Measurements from ENCODE around the gene RECQL5. TPM values are rescaled to one million over a fixed set of nuclear protein-coding genes. Genes with fewer than 3 reads are reported as not detected.

The RECQL5 gene
- total RNA-seq, 1 donor from 2014 or later = 11.0 TPM

- H3K4me3 ChIP-seq (ENCODE audit: low read length in 3 of 3) = no peak overlapping the region
- H3K27me3 ChIP-seq (ENCODE audit: control insufficient read depth in 3 of 3, insufficient read depth in 3 of 3, low read length in 3 of 3) = no peaks in the 10 kb centered on the region
- H3K27ac ChIP-seq (ENCODE audit: low read depth, low read length) = no peak overlapping the region
- no peak overlapping the region for H3K9ac ChIP-seq (ENCODE audit: low read depth in 1 of 3, low read length in 3 of 3)
- peaks cover 46 to 59% (median 50%) of the 10 kb centered on the region in 3 donors for H3K4me1 ChIP-seq (ENCODE audit: control insufficient read depth in 3 of 3, insufficient read depth in 3 of 3, low read length in 3 of 3)
- peaks cover 0 to 8% (median 0%) of the 10 kb centered on the region in 3 donors for H3K36me3 ChIP-seq (ENCODE audit: control insufficient read depth in 3 of 3, insufficient read depth in 3 of 3, low read length in 3 of 3)
- H3K9me3 ChIP-seq (ENCODE audit: control insufficient read depth in 3 of 3, low read length in 3 of 3) = no peaks in the 10 kb centered on the region
These were observed 29.4 kb downstream of the RECQL5 start for GRCh38 chr17:75637551-75637950.

- Histone ChIP-seq H3K36me3 (ENCODE audit: control insufficient read depth in 3 of 3, insufficient read depth in 3 of 3, low read length in 3 of 3) (peaks cover 0 to 8% (median 0%) of the 10 kb centered on the region in 3 donors), H3K27me3 (ENCODE audit: control insufficient read depth in 3 of 3, insufficient read depth in 3 of 3, low read length in 3 of 3) (no peaks in the 10 kb centered on the region), H3K9me3 (ENCODE audit: control insufficient read depth in 3 of 3, low read length in 3 of 3) (no peaks in the 10 kb centered on the region), H3K9ac (ENCODE audit: low read depth in 1 of 3, low read length in 3 of 3) (peak overlapping the region in 1 of 3 donors; percentile 66), H3K4me3 (ENCODE audit: low read length in 3 of 3) (no peak overlapping the region), H3K4me1 (ENCODE audit: control insufficient read depth in 3 of 3, insufficient read depth in 3 of 3, low read length in 3 of 3) (peaks cover 48 to 62% (median 54%) of the 10 kb centered on the region in 3 donors), H3K27ac (ENCODE audit: low read depth, low read length) (no peak overlapping the region)
These were observed 29.8 kb downstream of the RECQL5 start for GRCh38 chr17:75637143-75637538.

- no peaks in the 10 kb centered on the region for H3K27me3 ChIP-seq (ENCODE audit: control insufficient read depth in 3 of 3, insufficient read depth in 3 of 3, low read length in 3 of 3)
- H3K27ac ChIP-seq (ENCODE audit: low read depth, low read length) = peak overlapping the region; percentile 74
- H3K9ac ChIP-seq (ENCODE audit: low read depth in 1 of 3, low read length in 3 of 3) = peak overlapping the region; percentile 33 to 66 (median 57)
- H3K9me3 ChIP-seq (ENCODE audit: control insufficient read depth in 3 of 3, low read length in 3 of 3) = no peaks in the 10 kb centered on the region
- H3K4me1 ChIP-seq (ENCODE audit: control insufficient read depth in 3 of 3, insufficient read depth in 3 of 3, low read length in 3 of 3) = peaks cover 45 to 59% (median 51%) of the 10 kb centered on the region in 3 donors
- H3K36me3 ChIP-seq (ENCODE audit: control insufficient read depth in 3 of 3, insufficient read depth in 3 of 3, low read length in 3 of 3) = peaks cover 0 to 2% (median 0%) of the 10 kb centered on the region in 3 donors
- peak overlapping the region in 1 of 3 donors; percentile 22 for H3K4me3 ChIP-seq (ENCODE audit: low read length in 3 of 3)
These were observed 30.4 kb downstream of the RECQL5 start for GRCh38 chr17:75636381-75637142.

- no peaks in the 10 kb centered on the region for H3K9me3 ChIP-seq (ENCODE audit: control insufficient read depth in 3 of 3, low read length in 3 of 3)
- H3K36me3 ChIP-seq (ENCODE audit: control insufficient read depth in 3 of 3, insufficient read depth in 3 of 3, low read length in 3 of 3) = peaks cover 0 to 2% (median 0%) of the 10 kb centered on the region in 3 donors
- peaks cover 43 to 53% (median 47%) of the 10 kb centered on the region in 3 donors for H3K4me1 ChIP-seq (ENCODE audit: control insufficient read depth in 3 of 3, insufficient read depth in 3 of 3, low read length in 3 of 3)
- peak overlapping the region; percentile 33 to 66 (median 57) for H3K9ac ChIP-seq (ENCODE audit: low read depth in 1 of 3, low read length in 3 of 3)
- H3K27me3 ChIP-seq (ENCODE audit: control insufficient read depth in 3 of 3, insufficient read depth in 3 of 3, low read length in 3 of 3) = no peaks in the 10 kb centered on the region
- peak overlapping the region; percentile 74 for H3K27ac ChIP-seq (ENCODE audit: low read depth, low read length)
- peak overlapping the region in 2 of 3 donors; percentile 21 to 22 for H3K4me3 ChIP-seq (ENCODE audit: low read length in 3 of 3)
These were observed 31.2 kb downstream of the RECQL5 start for GRCh38 chr17:75635610-75636202.

- H3K4me1 ChIP-seq (ENCODE audit: control insufficient read depth in 3 of 3, insufficient read depth in 3 of 3, low read length in 3 of 3) = peaks cover 43 to 53% (median 47%) of the 10 kb centered on the region in 3 donors
- H3K27me3 ChIP-seq (ENCODE audit: control insufficient read depth in 3 of 3, insufficient read depth in 3 of 3, low read length in 3 of 3) = no peaks in the 10 kb centered on the region
- no peaks in the 10 kb centered on the region for H3K9me3 ChIP-seq (ENCODE audit: control insufficient read depth in 3 of 3, low read length in 3 of 3)
- H3K9ac ChIP-seq (ENCODE audit: low read depth in 1 of 3, low read length in 3 of 3) = peak overlapping the region in 2 of 3 donors; percentile 23 to 64
- peak overlapping the region; percentile 69 for H3K27ac ChIP-seq (ENCODE audit: low read depth, low read length)
- peaks cover 4 to 8% (median 5%) of the 10 kb centered on the region in 3 donors for H3K36me3 ChIP-seq (ENCODE audit: control insufficient read depth in 3 of 3, insufficient read depth in 3 of 3, low read length in 3 of 3)
- H3K4me3 ChIP-seq (ENCODE audit: low read length in 3 of 3) = no peak overlapping the region
These were observed 32.0 kb downstream of the RECQL5 start for GRCh38 chr17:75634754-75635609.

- peak overlapping the region; percentile 8 to 64 (median 40) for H3K9ac ChIP-seq (ENCODE audit: low read depth in 1 of 3, low read length in 3 of 3)
These were observed 32.6 kb downstream of the RECQL5 start for GRCh38 chr17:75634376-75634740.

GRCh38 chr17:75633486-75634375 is 33.2 kb downstream of the RECQL5 start:
- Histone ChIP-seq H3K36me3 (ENCODE audit: control insufficient read depth in 3 of 3, insufficient read depth in 3 of 3, low read length in 3 of 3) (peaks cover 4 to 5% (median 5%) of the 10 kb centered on the region in 3 donors), H3K4me1 (ENCODE audit: control insufficient read depth in 3 of 3, insufficient read depth in 3 of 3, low read length in 3 of 3) (peaks cover 43 to 53% (median 47%) of the 10 kb centered on the region in 3 donors), H3K27ac (ENCODE audit: low read depth, low read length) (peak overlapping the region; percentile 69), H3K9ac (ENCODE audit: low read depth in 1 of 3, low read length in 3 of 3) (peak overlapping the region; percentile 54 to 68 (median 61)), H3K9me3 (ENCODE audit: control insufficient read depth in 3 of 3, low read length in 3 of 3) (no peaks in the 10 kb centered on the region), H3K4me3 (ENCODE audit: low read length in 3 of 3) (peak overlapping the region in 2 of 3 donors; percentile 52 to 56), H3K27me3 (ENCODE audit: control insufficient read depth in 3 of 3, insufficient read depth in 3 of 3, low read length in 3 of 3) (no peaks in the 10 kb centered on the region)

More at GRCh38 chr17:75634376-75634740, 32.6 kb downstream of the RECQL5 start:
- peaks cover 4 to 8% (median 5%) of the 10 kb centered on the region in 3 donors for H3K36me3 ChIP-seq (ENCODE audit: control insufficient read depth in 3 of 3, insufficient read depth in 3 of 3, low read length in 3 of 3)
- H3K4me3 ChIP-seq (ENCODE audit: low read length in 3 of 3) = peak overlapping the region in 1 of 3 donors; percentile 45
- H3K4me1 ChIP-seq (ENCODE audit: control insufficient read depth in 3 of 3, insufficient read depth in 3 of 3, low read length in 3 of 3) = peaks cover 43 to 53% (median 47%) of the 10 kb centered on the region in 3 donors
- no peaks in the 10 kb centered on the region for H3K27me3 ChIP-seq (ENCODE audit: control insufficient read depth in 3 of 3, insufficient read depth in 3 of 3, low read length in 3 of 3)
- no peaks in the 10 kb centered on the region for H3K9me3 ChIP-seq (ENCODE audit: control insufficient read depth in 3 of 3, low read length in 3 of 3)
- peak overlapping the region; percentile 69 for H3K27ac ChIP-seq (ENCODE audit: low read depth, low read length)

GRCh38 chr17:75632863-75633485 is 34.0 kb downstream of the RECQL5 start, which contains the start of gene SMIM5:
Gene SMIM5 (plus strand): TSS chr17:75633434. CDS start chr17:75640202, 6,768 bp downstream.
- H3K4me1 ChIP-seq (ENCODE audit: control insufficient read depth in 3 of 3, insufficient read depth in 3 of 3, low read length in 3 of 3) = peaks cover 43 to 53% (median 47%) of the 10 kb centered on the region in 3 donors
- peak within 1 kb of the TSS; percentile 69 for H3K27ac ChIP-seq (ENCODE audit: low read depth, low read length)
- peak within 1 kb of the TSS; percentile 54 to 68 (median 61) for H3K9ac ChIP-seq (ENCODE audit: low read depth in 1 of 3, low read length in 3 of 3)
- H3K36me3 ChIP-seq (ENCODE audit: control insufficient read depth in 3 of 3, insufficient read depth in 3 of 3, low read length in 3 of 3) = peaks cover 5 to 10% (median 5%) of the 10 kb centered on the region in 3 donors
- no peaks in the 10 kb centered on the region for H3K9me3 ChIP-seq (ENCODE audit: control insufficient read depth in 3 of 3, low read length in 3 of 3)
- peak within 1 kb of the TSS in 2 of 3 donors; percentile 52 to 56 for H3K4me3 ChIP-seq (ENCODE audit: low read length in 3 of 3)
- no peaks in the 10 kb centered on the region for H3K27me3 ChIP-seq (ENCODE audit: control insufficient read depth in 3 of 3, insufficient read depth in 3 of 3, low read length in 3 of 3)
